Keratinocyte (primary cell): Measurements from ENCODE around the gene NR1H3.

Experiments used
- EZH2 ChIP-seq: IDR thresholded peaks from one replicate; pipeline ENCODE4 v1.6.1; 2012; ENCODE audit warnings: inconsistent platforms, mild to moderate bottlenecking, low read length, moderate library complexity
- TF ChIP-seq, protein P1 (sequence below), 3 experiments: IDR thresholded peaks in 1 of 3; conservative IDR thresholded peaks in 1 of 3; optimal IDR thresholded peaks in 1 of 3; 2 replicates in 2 of 3; 3 replicates in 1 of 3; pipeline versions ENCODE3 to v1.5.1; 2011; ENCODE audit warnings: low read length in 3 of 3, mild to moderate bottlenecking in 3 of 3, moderate library complexity in 2 of 3, control low read depth in 1 of 3, inconsistent platforms in 1 of 3; ENCODE audit not compliant: insufficient read depth in 2 of 3; ENCODE audit errors: extremely low read depth in 1 of 3

DNA sequence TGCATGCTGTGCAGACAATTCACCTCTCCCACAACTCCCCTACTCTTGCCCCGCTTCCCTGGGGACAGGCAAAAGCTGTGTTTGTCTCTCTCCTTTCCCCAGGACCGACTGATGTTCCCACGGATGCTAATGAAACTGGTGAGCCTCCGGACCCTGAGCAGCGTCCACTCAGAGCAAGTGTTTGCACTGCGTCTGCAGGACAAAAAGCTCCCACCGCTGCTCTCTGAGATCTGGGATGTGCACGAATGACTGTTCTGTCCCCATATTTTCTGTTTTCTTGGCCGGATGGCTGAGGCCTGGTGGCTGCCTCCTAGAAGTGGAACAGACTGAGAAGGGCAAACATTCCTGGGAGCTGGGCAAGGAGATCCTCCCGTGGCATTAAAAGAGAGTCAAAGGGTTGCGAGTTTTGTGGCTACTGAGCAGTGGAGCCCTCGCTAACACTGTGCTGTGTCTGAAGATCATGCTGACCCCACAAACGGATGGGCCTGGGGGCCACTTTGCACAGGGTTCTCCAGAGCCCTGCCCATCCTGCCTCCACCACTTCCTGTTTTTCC, 10.7 kb downstream of the NR1H3 start:
- TF ChIP-seq, protein P1, sequence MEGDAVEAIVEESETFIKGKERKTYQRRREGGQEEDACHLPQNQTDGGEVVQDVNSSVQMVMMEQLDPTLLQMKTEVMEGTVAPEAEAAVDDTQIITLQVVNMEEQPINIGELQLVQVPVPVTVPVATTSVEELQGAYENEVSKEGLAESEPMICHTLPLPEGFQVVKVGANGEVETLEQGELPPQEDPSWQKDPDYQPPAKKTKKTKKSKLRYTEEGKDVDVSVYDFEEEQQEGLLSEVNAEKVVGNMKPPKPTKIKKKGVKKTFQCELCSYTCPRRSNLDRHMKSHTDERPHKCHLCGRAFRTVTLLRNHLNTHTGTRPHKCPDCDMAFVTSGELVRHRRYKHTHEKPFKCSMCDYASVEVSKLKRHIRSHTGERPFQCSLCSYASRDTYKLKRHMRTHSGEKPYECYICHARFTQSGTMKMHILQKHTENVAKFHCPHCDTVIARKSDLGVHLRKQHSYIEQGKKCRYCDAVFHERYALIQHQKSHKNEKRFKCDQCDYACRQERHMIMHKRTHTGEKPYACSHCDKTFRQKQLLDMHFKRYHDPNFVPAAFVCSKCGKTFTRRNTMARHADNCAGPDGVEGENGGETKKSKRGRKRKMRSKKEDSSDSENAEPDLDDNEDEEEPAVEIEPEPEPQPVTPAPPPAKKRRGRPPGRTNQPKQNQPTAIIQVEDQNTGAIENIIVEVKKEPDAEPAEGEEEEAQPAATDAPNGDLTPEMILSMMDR (optimal IDR thresholded peaks at IDR 0.05 in 1 of 3, IDR thresholded peaks at IDR 0.05 in 1 of 3, conservative IDR thresholded peaks at IDR 0.05 in 1 of 3; ENCODE audit: extremely low read depth in 1 of 3, insufficient read depth in 2 of 3, low read length in 3 of 3) = no peak
- no peak for TF ChIP-seq EZH2
